Left colon (tissue), 2 donors: Measurements from ENCODE around the gene HDAC5. TPM values are rescaled to one million over a fixed set of nuclear protein-coding genes. Genes with fewer than 3 reads are reported as not detected.
"Not testable (repeated sequence)": the region's sequence is repeated elsewhere in the genome, so short reads cannot be mapped to it uniquely, and the experiment has no call there.

Experiments
- ATAC-seq: fragments of 200-7000 bp; cut with Tn5 transposase; one replicate; pipeline ENCODE4 v1.9.1; 2020; ENCODE audit warnings: mild to moderate bottlenecking, moderate library complexity
- DNase-seq, 2 donors: peaks; one replicate each; pipeline ENCODE4 v3.0.0-alpha.2; 2020
- intact Hi-C, 2 donors: fragments of 100-400 bp; cut with DNase I in 1 of 2; cut with micrococcal nuclease in 1 of 2; formaldehyde crosslinking; loops; one replicate each; pipeline versions ENCODE4 v1.11.2 to v1.14.0; 2022; cut with DNase I, micrococcal nuclease
- total RNA-seq, 2 donors: library from RNA; stranded (reverse); fragmentation: NEBNext Ultra II Directional; extraction: Animal tissue kit (Norgen Biotek cat#: 25700); gene quantifications; one replicate each; pipeline ENCODE4 v1.2.1, GENCODE V29; 2021
- donor health status: DM: no; HTN: no; CAD: no.
- donor health status: DM: yes; HTN: yes; CAD: no.

The HDAC5 gene
- total RNA-seq, 2 donors from 2014 or later: 13.8 to 42.8 TPM

- intact Hi-C loops: no loop called here
- ATAC-seq: no peak
- no peak for DNase-seq
These were observed 9.3 kb downstream of the HDAC5 start for GRCh38 chr17:44113868-44114840.

GRCh38 chr17:44113382-44113781 lies 10.1 kb downstream of the HDAC5 start:
- intact Hi-C loops: no loop called here

GRCh38 chr17:44112284-44113280 lies 10.9 kb downstream of the HDAC5 start:
- intact Hi-C loops: no loop called here
- DNase-seq (no peak), ATAC-seq (no peak)

More at GRCh38 chr17:44113382-44113781, 10.1 kb downstream of the HDAC5 start:
- ATAC-seq: no peak
- DNase-seq: no peak

GRCh38 chr17:44111777-44112176 lies 11.7 kb downstream of the HDAC5 start:
- no peak for DNase-seq
- no peak for ATAC-seq
- intact Hi-C loops: no loop called here

GRCh38 chr17:44110823-44111633 lies 12.4 kb downstream of the HDAC5 start:
- intact Hi-C loops: no loop called here
- DNase-seq (peak; percentile 99), ATAC-seq (peak; percentile 92)

GRCh38 chr17:44110011-44110686 lies 13.3 kb downstream of the HDAC5 start:
- intact Hi-C loops: no loop called here
- no peak for DNase-seq
- ATAC-seq: no peak

- intact Hi-C loops: no loop called here
- DNase-seq (no peak), ATAC-seq (no peak)
These were observed 14.2 kb downstream of the HDAC5 start for GRCh38 chr17:44109312-44109630.

- DNase-seq: peak; percentile 55 to 85
- no peak for ATAC-seq
- intact Hi-C loops: no loop called here
These were observed 14.8 kb downstream of the HDAC5 start for GRCh38 chr17:44108440-44109311.

- no peak for DNase-seq
- ATAC-seq: no peak
- intact Hi-C loops: no loop called here
These were observed 16.6 kb downstream of the HDAC5 start for GRCh38 chr17:44106801-44107200.

- intact Hi-C loops: no loop called here
- no peak for DNase-seq
- no peak for ATAC-seq
These were observed 17.5 kb downstream of the HDAC5 start for GRCh38 chr17:44105941-44106340.

- no peak for ATAC-seq
- intact Hi-C loops: no loop called here
These were observed 18.0 kb downstream of the HDAC5 start for GRCh38 chr17:44105483-44105882.

GRCh38 chr17:44102849-44103622 lies 20.4 kb downstream of the HDAC5 start:
- ATAC-seq (no peak), DNase-seq (no peak)
- intact Hi-C loops: no loop called here

More at GRCh38 chr17:44105483-44105882, 18.0 kb downstream of the HDAC5 start:
- no peak for DNase-seq

- intact Hi-C loops, ATAC-seq, DNase-seq: not testable (repeated sequence)
These were observed 21.6 kb downstream of the HDAC5 start for GRCh38 chr17:44101858-44102257.

GRCh38 chr17:44097110-44097958 lies 26.1 kb downstream of the HDAC5 start:
- intact Hi-C loops: no loop called here
- DNase-seq (no peak), ATAC-seq (no peak)

- intact Hi-C loops: no loop called here
- peak; percentile 65 to 75 for DNase-seq
These were observed 27.6 kb downstream of the HDAC5 start for GRCh38 chr17:44095647-44096496.

More at GRCh38 chr17:44095647-44096496, 27.6 kb downstream of the HDAC5 start:
- ATAC-seq: peak; percentile 80
